GM12878 (cell line): Measurements from ENCODE around the gene CHAT. TPM values are rescaled to one million over a fixed set of nuclear protein-coding genes. Genes with fewer than 3 reads are reported as not detected.

Source experiments
- ATAC-seq: fragments of 200-7000 bp; cut with Tn5 transposase; 3 replicates; pipeline ENCODE4 v1.9.1; 2020; ENCODE audit warnings: mild to moderate bottlenecking, moderate library complexity
- BruUV-seq: library from RNA; stranded (reverse); fragments of 400-500 nt; replicated peaks from 2 replicates; lab custom pipeline; 2021; lab: Mats Ljungman, UMichigan
- CTCF ChIA-PET: fragments of 300-600 bp; sonication (Branson Sonifier 250); formaldehyde crosslinking; extraction: SDS; loops from one replicate; lab custom pipeline; 2021; ENCODE audit warnings: inconsistent platforms; lab: Yijun Ruan, JAX
- POLR2A ChIA-PET: fragments of 350-600 bp; formaldehyde crosslinking; extraction: SDS; loops from one replicate; lab custom pipeline; 2021; ENCODE audit warnings: inconsistent platforms; lab: Charles Lee
- RAD21 ChIA-PET: fragments of 300-600 bp; sonication (Branson Sonifier 250); formaldehyde crosslinking; loops from one replicate; lab custom pipeline; 2023; ENCODE audit warnings: antibody characterized with exemption; ENCODE audit not compliant: unreplicated experiment; lab: Charles Lee
- SMC1A ChIA-PET: fragments of 300-600 bp; sonication (Branson Sonifier 250); formaldehyde crosslinking; loops from one replicate; lab custom pipeline; 2023; ENCODE audit not compliant: unreplicated experiment, uncharacterized antibody; lab: Charles Lee
- DNase-seq: peaks from one replicate; pipeline ENCODE4 v3.0.0-alpha.2; 2011; ENCODE audit warnings: low read depth, low spot score
- FAIRE-seq: peaks from 3 replicates; lab custom pipeline; 2011; peaks lifted over from hg19 to GRCh38; lab: Jason Lieb, UNC
- H2AFZ ChIP-seq: 2 replicates; pipeline ENCODE4 v1.6.0; 2011; ENCODE audit warnings: low read depth, low read length, control low read depth; ENCODE audit not compliant: control insufficient read depth
- H3K27ac ChIP-seq: 2 replicates; pipeline ENCODE4 v1.5.1; 2011; ENCODE audit warnings: control low read depth; ENCODE audit not compliant: control insufficient read depth, insufficient read depth
- H3K27me3 ChIP-seq, 2 experiments: replicated peaks in 1 of 2; 2 replicates each; pipeline versions ENCODE4 v1.6.0 to v1.6.1; 2011; ENCODE audit warnings: low read length in 1 of 2; ENCODE audit not compliant: control insufficient read depth in 2 of 2, insufficient read depth in 2 of 2
- H3K36me3 ChIP-seq, 2 experiments: 2 replicates each; pipeline ENCODE4 v1.5.1; 2011; ENCODE audit warnings: low read length in 1 of 2; ENCODE audit not compliant: control insufficient read depth in 2 of 2, insufficient read depth in 2 of 2
- H3K4me1 ChIP-seq: 2 replicates; pipeline ENCODE4 v1.6.1; 2011; ENCODE audit warnings: mild to moderate bottlenecking, low read length, moderate library complexity, mixed read lengths; ENCODE audit not compliant: control insufficient read depth, insufficient read depth
- H3K4me2 ChIP-seq: 2 replicates; pipeline ENCODE4 v1.6.0; 2011; ENCODE audit warnings: control low read depth; ENCODE audit not compliant: control insufficient read depth, insufficient read depth
- H3K4me3 ChIP-seq: fragments of 200-600 bp; sonication (generic); 2 replicates; pipeline ENCODE4 v1.5.1; 2016
- H3K79me2 ChIP-seq: 2 replicates; pipeline ENCODE4 v1.6.0; 2011; ENCODE audit warnings: low read length; ENCODE audit not compliant: control insufficient read depth, insufficient read depth
- H3K9ac ChIP-seq: 2 replicates; pipeline ENCODE4 v1.8.0; 2011; ENCODE audit warnings: low read length, control low read depth, mixed read lengths; ENCODE audit not compliant: control insufficient read depth, insufficient read depth
- H3K9me3 ChIP-seq: replicated peaks from 3 replicates; pipeline ENCODE4 v1.5.1; 2011; ENCODE audit warnings: mild to moderate bottlenecking, low read length; ENCODE audit not compliant: control insufficient read depth, insufficient read depth
- H4K20me1 ChIP-seq: 2 replicates; pipeline ENCODE4 v1.6.0; 2011; ENCODE audit not compliant: control insufficient read depth, insufficient read depth
- CEBPB ChIP-seq, 2 experiments: fragments of 150-350 bp in 1 of 2; IDR thresholded peaks; 2 replicates each; pipeline ENCODE4 v1.6.1; 2012 to 2014; ENCODE audit warnings: low read depth in 2 of 2, low read length in 2 of 2, borderline replicate concordance in 1 of 2, inconsistent platforms in 1 of 2
- CREB1 ChIP-seq: IDR thresholded peaks from 2 replicates; pipeline ENCODE4 v1.6.1; 2012; ENCODE audit warnings: low read depth, mild to moderate bottlenecking, inconsistent platforms
- IRF4 ChIP-seq: IDR thresholded peaks from 2 replicates; pipeline ENCODE4 v1.6.1; 2011; ENCODE audit warnings: low read depth, low read length
- MYB ChIP-seq: fragments of 150-350 bp; IDR thresholded peaks from 2 replicates; pipeline ENCODE4 v1.6.1; 2014; ENCODE audit warnings: mild to moderate bottlenecking, low read depth, low read length, borderline replicate concordance
- RB1 ChIP-seq: fragments of 450-650 bp; formaldehyde crosslinking; IDR thresholded peaks from 2 replicates; pipeline ENCODE4 v1.6.1; 2017; ENCODE audit warnings: mild to moderate bottlenecking, borderline replicate concordance
- RCOR1 ChIP-seq: conservative IDR thresholded peaks from 2 replicates; pipeline ENCODE4 v1.6.1; 2012; ENCODE audit warnings: low read depth, low read length, improper control_type of control experiment
- SMAD1 ChIP-seq: fragments of 450-650 bp; IDR thresholded peaks from 2 replicates; pipeline ENCODE4 v1.6.1; 2018; ENCODE audit warnings: mild to moderate bottlenecking, low read depth; ENCODE audit not compliant: partially characterized antibody
- SREBF1 ChIP-seq: IDR thresholded peaks from 2 replicates; pipeline ENCODE4 v1.6.1; 2012; ENCODE audit warnings: mild to moderate bottlenecking, low read length
- STAT1 ChIP-seq: fragments of 450-650 bp; conservative IDR thresholded peaks from 2 replicates; pipeline ENCODE4 v1.6.1; 2014; ENCODE audit warnings: antibody characterized with exemption, mild to moderate bottlenecking
- TCF12 ChIP-seq: IDR thresholded peaks from 2 replicates; pipeline ENCODE4 v1.6.1; 2011; ENCODE audit warnings: low read depth, mild to moderate bottlenecking, low read length
- WRNIP1 ChIP-seq: IDR thresholded peaks from 2 replicates; pipeline ENCODE4 v1.6.1; 2011; ENCODE audit warnings: low read depth, low read length, improper control_type of control experiment, borderline replicate concordance
- ZZZ3 ChIP-seq: IDR thresholded peaks from 2 replicates; pipeline ENCODE4 v1.6.1; 2011; ENCODE audit warnings: low read depth; ENCODE audit not compliant: control insufficient read depth, insufficient read length
- WGBS: methylation state at CpG from one replicate; pipeline ENCODE4 v1.1.6; 2016; ENCODE audit warnings: low lambda C conversion rate; ENCODE audit not compliant: insufficient replicate concordance, insufficient coverage; ENCODE audit errors: missing lambda C conversion rate; 5-methylcytosine and 5-hydroxymethylcytosine counted together
- in situ Hi-C: fragments of 300-500 bp; cut with MboI; formaldehyde crosslinking; loops from 9 replicates; pipeline ENCODE4 v1.14.3; 2018; ENCODE audit warnings: mixed read lengths
- intact Hi-C: fragments of 100-400 bp; cut with micrococcal nuclease; formaldehyde crosslinking; loops from one replicate; pipeline ENCODE4 v1.14.2; 2022; ENCODE audit not compliant: unreplicated experiment
- polyA plus RNA-seq, 11 experiments: library from polyadenylated mRNA; depleted of rRNA in 4 of 11; unstranded in 6 of 11; stranded (reverse) in 5 of 11; fragments of >200 nt; fragmentation: Nextera tagmentation in 4 of 11; fragmentation: Illumina TruSeq in 1 of 11; extraction: Ambion mirVana in 4 of 11; extraction: Trizol in 1 of 11; gene quantifications; 1 replicate in 1 of 11; 2 replicates in 10 of 11; pipeline versions ENCODE4 v1.2.1 to v1.2.3, GENCODE V29; 2011 to 2016; ENCODE audit warnings: inconsistent platforms in 2 of 11, missing spikeins in 2 of 11, low read depth in 1 of 11
- total RNA-seq, 4 experiments: library from RNA; depleted of rRNA in 3 of 4; stranded (reverse); fragments of >200 nt in 3 of 4; fragmentation: Illumina TruSeq in 1 of 4; extraction: Trizol in 1 of 4; gene quantifications; 2 replicates each; pipeline versions ENCODE4 v1.2.1 to v1.2.3, GENCODE V29; 2013 to 2021
- TF ChIP-seq, protein P1 (sequence below): IDR thresholded peaks from 2 replicates; pipeline ENCODE4 v1.6.1; 2011; ENCODE audit warnings: borderline replicate concordance, low read depth, mild to moderate bottlenecking, moderate library complexity, low read length; ENCODE audit not compliant: insufficient read depth, poor library complexity, severe bottlenecking
- TF ChIP-seq, protein P2 (sequence below): fragments of 450-650 bp; formaldehyde crosslinking; IDR thresholded peaks from 2 replicates; pipeline ENCODE4 v1.5.0; 2022; ENCODE audit warnings: mild to moderate bottlenecking, missing genetic modification characterization
- TF ChIP-seq, protein P3 (sequence below): fragments of 450-650 bp; IDR thresholded peaks from 2 replicates; pipeline ENCODE4 v1.6.1; 2017; ENCODE audit warnings: mild to moderate bottlenecking, moderate library complexity

The CHAT gene
- total and polyA plus RNA-seq, 10 of the 15 experiments (the other 5 are each of a cell fraction or from before 2014, with no cell fraction given) = not detected

DNA sequence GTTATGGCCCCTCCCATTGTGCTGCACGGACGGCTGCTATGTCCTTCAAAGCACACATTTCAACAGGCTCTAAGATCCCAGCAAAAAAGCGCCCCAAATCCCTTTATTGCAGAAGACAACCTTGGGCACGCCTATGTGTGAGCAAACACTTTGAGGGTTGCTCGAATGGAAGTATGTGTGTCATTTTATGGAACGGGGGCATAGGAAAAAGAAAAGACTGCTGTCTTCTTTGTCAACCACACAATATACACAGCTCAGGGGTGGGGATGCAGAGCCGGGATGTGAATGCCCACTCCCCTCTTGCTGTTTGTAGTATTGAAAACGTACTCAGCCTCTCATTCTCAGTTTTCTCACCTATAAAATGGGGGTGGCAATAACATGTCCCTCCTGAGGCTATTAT lies 97.6 kb downstream of the CHAT start:
- ChIA-PET CTCF (no interaction called here), POLR2A (no interaction called here), SMC1A (no interaction called here), RAD21 (no interaction called here)
- H4K20me1 ChIP-seq = no peaks in the 10 kb centered on the region
- H3K79me2 ChIP-seq = no peaks in the 10 kb centered on the region
- H2AFZ ChIP-seq = no peak overlapping the region
- no peaks in the 10 kb centered on the region for H3K4me1 ChIP-seq
- FAIRE-seq (no peak), DNase-seq (no peak), ATAC-seq (no peak)
- H3K36me3 ChIP-seq = no peaks in the 10 kb centered on the region
- H3K4me2 ChIP-seq = no peak overlapping the region
- H3K4me3 ChIP-seq = no peak overlapping the region
- no peaks in the 10 kb centered on the region for H3K27me3 ChIP-seq
- 2% methylated on average over 8 of the region's 8 CpGs for WGBS
- in situ Hi-C loops = no loop called here
- TF ChIP-seq SREBF1 (no peak), TCF12 (no peak), MYB (no peak), RB1 (no peak), RCOR1 (no peak), CREB1 (no peak), SMAD1 (no peak), IRF4 (no peak), WRNIP1 (no peak), CEBPB (IDR thresholded peaks at IDR 0.05; ENCODE audit: borderline replicate concordance in 1 of 2, low read depth in 2 of 2, low read length in 2 of 2) (no peak), STAT1 (no peak), ZZZ3 (no peak)
- TF ChIP-seq, protein P1, sequence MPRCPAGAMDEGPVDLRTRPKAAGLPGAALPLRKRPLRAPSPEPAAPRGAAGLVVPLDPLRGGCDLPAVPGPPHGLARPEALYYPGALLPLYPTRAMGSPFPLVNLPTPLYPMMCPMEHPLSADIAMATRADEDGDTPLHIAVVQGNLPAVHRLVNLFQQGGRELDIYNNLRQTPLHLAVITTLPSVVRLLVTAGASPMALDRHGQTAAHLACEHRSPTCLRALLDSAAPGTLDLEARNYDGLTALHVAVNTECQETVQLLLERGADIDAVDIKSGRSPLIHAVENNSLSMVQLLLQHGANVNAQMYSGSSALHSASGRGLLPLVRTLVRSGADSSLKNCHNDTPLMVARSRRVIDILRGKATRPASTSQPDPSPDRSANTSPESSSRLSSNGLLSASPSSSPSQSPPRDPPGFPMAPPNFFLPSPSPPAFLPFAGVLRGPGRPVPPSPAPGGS = no peak
- TF ChIP-seq, protein P2, sequence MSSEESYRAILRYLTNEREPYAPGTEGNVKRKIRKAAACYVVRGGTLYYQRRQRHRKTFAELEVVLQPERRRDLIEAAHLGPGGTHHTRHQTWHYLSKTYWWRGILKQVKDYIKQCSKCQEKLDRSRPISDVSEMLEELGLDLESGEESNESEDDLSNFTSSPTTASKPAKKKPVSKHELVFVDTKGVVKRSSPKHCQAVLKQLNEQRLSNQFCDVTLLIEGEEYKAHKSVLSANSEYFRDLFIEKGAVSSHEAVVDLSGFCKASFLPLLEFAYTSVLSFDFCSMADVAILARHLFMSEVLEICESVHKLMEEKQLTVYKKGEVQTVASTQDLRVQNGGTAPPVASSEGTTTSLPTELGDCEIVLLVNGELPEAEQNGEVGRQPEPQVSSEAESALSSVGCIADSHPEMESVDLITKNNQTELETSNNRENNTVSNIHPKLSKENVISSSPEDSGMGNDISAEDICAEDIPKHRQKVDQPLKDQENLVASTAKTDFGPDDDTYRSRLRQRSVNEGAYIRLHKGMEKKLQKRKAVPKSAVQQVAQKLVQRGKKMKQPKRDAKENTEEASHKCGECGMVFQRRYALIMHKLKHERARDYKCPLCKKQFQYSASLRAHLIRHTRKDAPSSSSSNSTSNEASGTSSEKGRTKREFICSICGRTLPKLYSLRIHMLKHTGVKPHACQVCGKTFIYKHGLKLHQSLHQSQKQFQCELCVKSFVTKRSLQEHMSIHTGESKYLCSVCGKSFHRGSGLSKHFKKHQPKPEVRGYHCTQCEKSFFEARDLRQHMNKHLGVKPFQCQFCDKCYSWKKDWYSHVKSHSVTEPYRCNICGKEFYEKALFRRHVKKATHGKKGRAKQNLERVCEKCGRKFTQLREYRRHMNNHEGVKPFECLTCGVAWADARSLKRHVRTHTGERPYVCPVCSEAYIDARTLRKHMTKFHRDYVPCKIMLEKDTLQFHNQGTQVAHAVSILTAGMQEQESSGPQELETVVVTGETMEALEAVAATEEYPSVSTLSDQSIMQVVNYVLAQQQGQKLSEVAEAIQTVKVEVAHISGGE (CRISPR knock-in tag) = no peak
- TF ChIP-seq, protein P3, sequence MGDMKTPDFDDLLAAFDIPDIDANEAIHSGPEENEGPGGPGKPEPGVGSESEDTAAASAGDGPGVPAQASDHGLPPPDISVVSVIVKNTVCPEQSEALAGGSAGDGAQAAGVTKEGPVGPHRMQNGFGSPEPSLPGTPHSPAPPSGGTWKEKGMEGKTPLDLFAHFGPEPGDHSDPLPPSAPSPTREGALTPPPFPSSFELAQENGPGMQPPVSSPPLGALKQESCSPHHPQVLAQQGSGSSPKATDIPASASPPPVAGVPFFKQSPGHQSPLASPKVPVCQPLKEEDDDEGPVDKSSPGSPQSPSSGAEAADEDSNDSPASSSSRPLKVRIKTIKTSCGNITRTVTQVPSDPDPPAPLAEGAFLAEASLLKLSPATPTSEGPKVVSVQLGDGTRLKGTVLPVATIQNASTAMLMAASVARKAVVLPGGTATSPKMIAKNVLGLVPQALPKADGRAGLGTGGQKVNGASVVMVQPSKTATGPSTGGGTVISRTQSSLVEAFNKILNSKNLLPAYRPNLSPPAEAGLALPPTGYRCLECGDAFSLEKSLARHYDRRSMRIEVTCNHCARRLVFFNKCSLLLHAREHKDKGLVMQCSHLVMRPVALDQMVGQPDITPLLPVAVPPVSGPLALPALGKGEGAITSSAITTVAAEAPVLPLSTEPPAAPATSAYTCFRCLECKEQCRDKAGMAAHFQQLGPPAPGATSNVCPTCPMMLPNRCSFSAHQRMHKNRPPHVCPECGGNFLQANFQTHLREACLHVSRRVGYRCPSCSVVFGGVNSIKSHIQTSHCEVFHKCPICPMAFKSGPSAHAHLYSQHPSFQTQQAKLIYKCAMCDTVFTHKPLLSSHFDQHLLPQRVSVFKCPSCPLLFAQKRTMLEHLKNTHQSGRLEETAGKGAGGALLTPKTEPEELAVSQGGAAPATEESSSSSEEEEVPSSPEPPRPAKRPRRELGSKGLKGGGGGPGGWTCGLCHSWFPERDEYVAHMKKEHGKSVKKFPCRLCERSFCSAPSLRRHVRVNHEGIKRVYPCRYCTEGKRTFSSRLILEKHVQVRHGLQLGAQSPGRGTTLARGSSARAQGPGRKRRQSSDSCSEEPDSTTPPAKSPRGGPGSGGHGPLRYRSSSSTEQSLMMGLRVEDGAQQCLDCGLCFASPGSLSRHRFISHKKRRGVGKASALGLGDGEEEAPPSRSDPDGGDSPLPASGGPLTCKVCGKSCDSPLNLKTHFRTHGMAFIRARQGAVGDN = no peak
- no TSS peak for BruUV-seq
- intact Hi-C loops = no loop called here
- no peak overlapping the region for H3K27ac ChIP-seq
- no peaks in the 10 kb centered on the region for H3K9me3 ChIP-seq
- H3K9ac ChIP-seq = no peak overlapping the region
